HG03064 (cell line): ENCODE results near the gene HAX1.

Source experiments
- ATAC-seq: cut with Tn5 transposase; IDR thresholded peaks from one replicate; pipeline ENCODE4 v1.9.1; 2021; ENCODE audit warnings: low read depth; ENCODE audit not compliant: unreplicated experiment

HAX1 gene

GRCh38 chr1:154324669-154325582 is 52.5 kb downstream of the HAX1 start, which contains the start of gene ATP8B2:
Gene ATP8B2 (plus strand): TSS chr1:154325525. CDS start chr1:154328142, 2,617 bp downstream.
- peak; percentile 41 for ATAC-seq
